ENCODE measurements around the gene ZG16B.

- TF ChIP-seq, protein P1, sequence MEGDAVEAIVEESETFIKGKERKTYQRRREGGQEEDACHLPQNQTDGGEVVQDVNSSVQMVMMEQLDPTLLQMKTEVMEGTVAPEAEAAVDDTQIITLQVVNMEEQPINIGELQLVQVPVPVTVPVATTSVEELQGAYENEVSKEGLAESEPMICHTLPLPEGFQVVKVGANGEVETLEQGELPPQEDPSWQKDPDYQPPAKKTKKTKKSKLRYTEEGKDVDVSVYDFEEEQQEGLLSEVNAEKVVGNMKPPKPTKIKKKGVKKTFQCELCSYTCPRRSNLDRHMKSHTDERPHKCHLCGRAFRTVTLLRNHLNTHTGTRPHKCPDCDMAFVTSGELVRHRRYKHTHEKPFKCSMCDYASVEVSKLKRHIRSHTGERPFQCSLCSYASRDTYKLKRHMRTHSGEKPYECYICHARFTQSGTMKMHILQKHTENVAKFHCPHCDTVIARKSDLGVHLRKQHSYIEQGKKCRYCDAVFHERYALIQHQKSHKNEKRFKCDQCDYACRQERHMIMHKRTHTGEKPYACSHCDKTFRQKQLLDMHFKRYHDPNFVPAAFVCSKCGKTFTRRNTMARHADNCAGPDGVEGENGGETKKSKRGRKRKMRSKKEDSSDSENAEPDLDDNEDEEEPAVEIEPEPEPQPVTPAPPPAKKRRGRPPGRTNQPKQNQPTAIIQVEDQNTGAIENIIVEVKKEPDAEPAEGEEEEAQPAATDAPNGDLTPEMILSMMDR (conservative IDR thresholded peaks at IDR 0.05 in 1 of 2, IDR thresholded peaks at IDR 0.05 in 1 of 2; ENCODE audit: extremely low read depth in 1 of 2, insufficient read depth in 1 of 2, low read depth in 1 of 2, low read length in 2 of 2) = no peak
- no peak for TF ChIP-seq EZH2 (IDR thresholded peaks at IDR 0.05; ENCODE audit: borderline replicate concordance, low read length)
Measured at GRCh38 chr16:2799205-2799858, 30.8 kb upstream of the ZG16B start.

All from mammary epithelial cell (primary cell).